ENCODE measurements around the gene URGCP. TPM values are rescaled to one million over a fixed set of nuclear protein-coding genes. Genes with fewer than 3 reads are reported as not detected.

The URGCP gene, protein sequence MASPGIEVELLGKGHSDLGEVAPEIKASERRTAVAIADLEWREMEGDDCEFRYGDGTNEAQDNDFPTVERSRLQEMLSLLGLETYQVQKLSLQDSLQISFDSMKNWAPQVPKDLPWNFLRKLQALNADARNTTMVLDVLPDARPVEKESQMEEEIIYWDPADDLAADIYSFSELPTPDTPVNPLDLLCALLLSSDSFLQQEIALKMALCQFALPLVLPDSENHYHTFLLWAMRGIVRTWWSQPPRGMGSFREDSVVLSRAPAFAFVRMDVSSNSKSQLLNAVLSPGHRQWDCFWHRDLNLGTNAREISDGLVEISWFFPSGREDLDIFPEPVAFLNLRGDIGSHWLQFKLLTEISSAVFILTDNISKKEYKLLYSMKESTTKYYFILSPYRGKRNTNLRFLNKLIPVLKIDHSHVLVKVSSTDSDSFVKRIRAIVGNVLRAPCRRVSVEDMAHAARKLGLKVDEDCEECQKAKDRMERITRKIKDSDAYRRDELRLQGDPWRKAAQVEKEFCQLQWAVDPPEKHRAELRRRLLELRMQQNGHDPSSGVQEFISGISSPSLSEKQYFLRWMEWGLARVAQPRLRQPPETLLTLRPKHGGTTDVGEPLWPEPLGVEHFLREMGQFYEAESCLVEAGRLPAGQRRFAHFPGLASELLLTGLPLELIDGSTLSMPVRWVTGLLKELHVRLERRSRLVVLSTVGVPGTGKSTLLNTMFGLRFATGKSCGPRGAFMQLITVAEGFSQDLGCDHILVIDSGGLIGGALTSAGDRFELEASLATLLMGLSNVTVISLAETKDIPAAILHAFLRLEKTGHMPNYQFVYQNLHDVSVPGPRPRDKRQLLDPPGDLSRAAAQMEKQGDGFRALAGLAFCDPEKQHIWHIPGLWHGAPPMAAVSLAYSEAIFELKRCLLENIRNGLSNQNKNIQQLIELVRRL
- 37.2 and 42.8 TPM in 2 replicates for total RNA-seq

DNA sequence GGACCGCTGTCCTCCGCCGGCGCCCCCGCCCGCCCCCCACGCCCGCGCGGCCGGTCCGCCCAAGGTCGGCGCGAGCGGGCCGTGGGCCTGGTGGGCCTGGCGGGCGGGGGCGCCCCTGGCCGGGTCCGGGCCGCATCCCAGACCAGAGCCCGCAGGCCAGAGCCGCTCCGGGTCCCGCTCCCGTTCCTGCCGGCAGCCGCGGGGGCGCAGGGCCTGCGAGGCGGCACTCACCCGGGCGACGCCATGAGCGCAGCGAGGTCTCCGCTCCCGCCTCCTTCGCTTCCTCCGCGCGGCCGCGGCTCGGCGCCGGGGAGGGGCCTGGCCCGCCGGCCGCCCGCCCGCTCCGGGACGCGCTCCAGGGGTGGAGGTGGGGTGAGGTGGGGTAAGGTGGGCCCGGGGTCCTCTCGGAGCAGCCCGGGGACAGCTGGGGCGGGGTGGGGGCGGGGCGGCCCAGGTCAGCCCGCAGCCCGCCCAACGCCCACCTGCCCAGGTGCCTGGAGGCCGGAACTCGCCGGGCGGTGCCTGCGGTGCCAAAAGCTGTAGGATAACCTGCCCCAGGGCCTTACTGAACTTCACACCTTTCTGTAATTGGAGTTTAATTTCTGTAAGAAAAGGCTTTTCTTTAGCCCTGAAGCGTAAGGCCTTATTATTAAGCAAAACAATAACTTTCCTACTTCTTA, at the start of gene URGCP:
Gene URGCP, minus strand, starts transcription at position 266 of the 680 bp plus-strand sequence. Its CDS starts 21 bp downstream, at position 245.

DNA sequence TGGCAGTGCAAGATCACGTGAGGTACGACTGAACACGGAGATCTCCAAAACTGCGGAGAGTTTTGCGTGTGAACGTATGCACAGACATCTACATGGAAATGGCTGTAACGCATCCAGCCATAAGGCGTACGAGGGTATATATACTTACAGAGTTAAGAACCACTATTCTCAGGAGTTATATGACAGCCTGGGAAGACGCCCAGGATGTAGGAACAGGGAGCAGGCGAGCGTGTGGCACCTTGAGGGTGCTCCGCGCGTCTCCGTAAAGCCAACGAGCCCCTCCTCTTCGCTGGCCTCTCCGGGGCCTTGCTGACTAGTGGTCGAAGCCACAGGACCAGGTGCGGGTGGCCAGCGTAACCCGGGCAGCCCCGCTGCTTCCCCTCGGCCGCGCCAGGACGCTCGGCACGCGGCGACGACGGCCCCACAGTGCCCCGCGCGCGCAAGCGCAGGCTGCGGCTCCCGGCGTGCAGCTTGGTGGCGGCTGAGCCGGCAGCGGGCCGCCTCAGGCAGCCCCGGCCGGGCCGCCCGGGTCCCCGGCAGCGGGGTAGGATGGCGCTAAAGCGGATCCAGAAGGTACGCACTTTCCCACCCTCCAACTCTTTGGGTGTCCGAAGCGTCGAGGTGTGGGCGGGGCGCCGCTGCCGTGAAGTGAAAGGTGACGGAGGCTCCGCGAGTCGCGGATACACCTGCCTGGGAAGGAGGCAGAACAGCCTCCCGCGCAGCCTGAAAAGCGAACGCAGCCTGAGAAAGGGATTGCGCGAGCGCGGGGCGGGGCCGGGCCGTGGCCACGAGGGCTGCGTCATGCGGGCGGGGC, 19.8 kb upstream of the URGCP start, which contains the start of gene UBE2D4:
Gene UBE2D4, plus strand, starts transcription at position 453 of the 814 bp plus-strand sequence. Its CDS starts 97 bp downstream, at position 550.

DNA sequence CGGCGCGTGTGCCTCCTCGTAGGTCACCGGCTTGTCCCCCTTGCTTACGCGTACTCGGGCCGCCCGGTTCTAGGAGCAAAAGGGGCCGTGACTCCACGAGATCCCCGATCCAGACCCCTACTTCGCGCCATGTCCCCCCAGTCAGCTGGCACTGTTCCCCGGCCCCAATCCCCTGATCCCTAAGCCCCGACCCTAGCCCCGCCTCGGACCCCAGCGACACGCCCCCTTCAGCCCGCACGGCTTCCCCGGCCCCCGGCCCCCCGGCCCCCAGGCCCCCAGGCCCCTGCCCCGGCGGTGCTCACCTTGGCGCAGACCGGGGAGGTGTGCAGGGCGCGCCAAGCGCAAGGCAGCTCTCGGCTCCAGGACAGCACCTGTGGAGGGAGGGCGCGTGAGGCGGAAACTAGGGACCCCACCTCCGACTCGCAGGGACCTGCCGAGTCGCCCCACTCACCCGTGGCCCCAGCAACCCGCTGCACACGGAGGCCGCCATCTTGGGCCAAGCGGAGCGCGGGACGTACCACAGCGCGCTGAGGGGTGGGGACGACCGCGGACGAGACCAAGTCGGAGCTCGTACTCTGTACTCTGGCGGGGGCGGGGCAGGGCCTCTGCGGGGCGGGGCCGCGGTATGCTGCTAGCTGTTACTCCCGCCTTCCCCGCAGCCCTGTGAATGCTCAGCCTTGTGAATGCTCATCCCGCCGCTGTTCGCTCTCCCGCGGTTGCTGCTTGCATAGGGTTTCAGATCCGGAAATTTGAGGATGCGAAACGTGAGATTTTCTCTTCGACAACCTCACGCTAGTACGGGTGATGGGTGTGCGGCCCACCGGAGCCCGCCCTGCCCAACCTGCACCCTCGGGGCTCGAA, 37.2 kb downstream of the URGCP start, which contains the start of gene MRPS24:
Gene MRPS24, minus strand, starts transcription at position 512 of the 861 bp plus-strand sequence. Its CDS starts 22 bp downstream, at position 490.

Small RNA genes lying within 50 kb of the gene (small RNA-seq; reads per million reads assigned to genes)
- 3.0 reads per million, percentile 61 among the genes with 10 or more reads in this experiment for gene MRPS24

Other genes starting within 250 kb of the URGCP start
- 37.8 and 43.2 TPM in 2 replicates for gene COA1, start 177.1 kb downstream of the URGCP start, total RNA-seq
- gene BLVRA, start 147.9 kb downstream of the URGCP start, total RNA-seq = 17.2 and 27.6 TPM in 2 replicates
- 80.2 and 90.2 TPM in 2 replicates for gene MRPS24, start 37.1 kb downstream of the URGCP start, total RNA-seq
- gene UBE2D4, start 19.8 kb upstream of the URGCP start, total RNA-seq = 18.8 and 22.6 TPM in 2 replicates
- gene SPDYE1, start 91.3 kb upstream of the URGCP start, total RNA-seq = under 0.01 TPM in 1 of 2 replicates, not detected in the other
- gene DBNL, start 138.1 kb upstream of the URGCP start, total RNA-seq = 144 and 156 TPM in 2 replicates
- 0.24 and 0.32 TPM in 2 replicates for gene PGAM2, start 159.0 kb upstream of the URGCP start, total RNA-seq
- gene POLM, start 175.9 kb upstream of the URGCP start, total RNA-seq = 27.0 and 28.9 TPM in 2 replicates
- 272 and 309 TPM in 2 replicates for gene AEBP1, start 197.7 kb upstream of the URGCP start, total RNA-seq
- gene POLD2, start 217.0 kb upstream of the URGCP start, total RNA-seq = 77.7 and 97.1 TPM in 2 replicates
- not detected in 2 replicates for gene MYL7, start 234.7 kb upstream of the URGCP start, total RNA-seq